GM12873 (cell line): ENCODE data around the gene CFAP58.

Experiments
- TF ChIP-seq, protein P1 (sequence below): IDR thresholded peaks from 2 replicates; pipeline ENCODE4 v1.5.1; 2012; ENCODE audit warnings: low read depth, mild to moderate bottlenecking, moderate library complexity, low read length, control low read depth; ENCODE audit not compliant: insufficient read depth; ENCODE audit errors: missing control alignments

Gene CFAP58

GRCh38 chr10:104429846-104430245 is 76.2 kb downstream of the CFAP58 start:
- TF ChIP-seq, protein P1, sequence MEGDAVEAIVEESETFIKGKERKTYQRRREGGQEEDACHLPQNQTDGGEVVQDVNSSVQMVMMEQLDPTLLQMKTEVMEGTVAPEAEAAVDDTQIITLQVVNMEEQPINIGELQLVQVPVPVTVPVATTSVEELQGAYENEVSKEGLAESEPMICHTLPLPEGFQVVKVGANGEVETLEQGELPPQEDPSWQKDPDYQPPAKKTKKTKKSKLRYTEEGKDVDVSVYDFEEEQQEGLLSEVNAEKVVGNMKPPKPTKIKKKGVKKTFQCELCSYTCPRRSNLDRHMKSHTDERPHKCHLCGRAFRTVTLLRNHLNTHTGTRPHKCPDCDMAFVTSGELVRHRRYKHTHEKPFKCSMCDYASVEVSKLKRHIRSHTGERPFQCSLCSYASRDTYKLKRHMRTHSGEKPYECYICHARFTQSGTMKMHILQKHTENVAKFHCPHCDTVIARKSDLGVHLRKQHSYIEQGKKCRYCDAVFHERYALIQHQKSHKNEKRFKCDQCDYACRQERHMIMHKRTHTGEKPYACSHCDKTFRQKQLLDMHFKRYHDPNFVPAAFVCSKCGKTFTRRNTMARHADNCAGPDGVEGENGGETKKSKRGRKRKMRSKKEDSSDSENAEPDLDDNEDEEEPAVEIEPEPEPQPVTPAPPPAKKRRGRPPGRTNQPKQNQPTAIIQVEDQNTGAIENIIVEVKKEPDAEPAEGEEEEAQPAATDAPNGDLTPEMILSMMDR: no peak

GRCh38 chr10:104430360-104430759 is 76.7 kb downstream of the CFAP58 start:
- TF ChIP-seq, protein P1: no peak

DNA sequence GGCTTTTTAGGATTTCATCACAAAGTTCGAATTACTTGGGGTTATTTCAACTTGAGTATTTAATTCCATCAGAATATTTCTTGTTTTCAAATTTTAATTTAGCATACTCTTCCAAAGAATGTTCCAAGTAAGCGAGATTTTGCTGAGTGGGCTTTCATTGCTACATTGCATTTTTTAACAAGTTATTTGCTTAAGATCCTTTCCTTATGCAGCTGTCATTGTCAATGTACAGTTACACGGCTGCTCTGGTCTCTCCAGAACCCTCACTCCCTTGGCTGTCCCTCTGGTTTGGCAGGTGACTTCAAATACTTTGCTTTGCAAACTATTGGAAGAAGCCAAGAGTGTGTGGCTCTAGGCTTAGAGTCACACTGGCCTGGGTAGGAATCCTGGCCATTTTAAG is 80.0 kb downstream of the CFAP58 start:
- TF ChIP-seq, protein P1: no peak

DNA sequence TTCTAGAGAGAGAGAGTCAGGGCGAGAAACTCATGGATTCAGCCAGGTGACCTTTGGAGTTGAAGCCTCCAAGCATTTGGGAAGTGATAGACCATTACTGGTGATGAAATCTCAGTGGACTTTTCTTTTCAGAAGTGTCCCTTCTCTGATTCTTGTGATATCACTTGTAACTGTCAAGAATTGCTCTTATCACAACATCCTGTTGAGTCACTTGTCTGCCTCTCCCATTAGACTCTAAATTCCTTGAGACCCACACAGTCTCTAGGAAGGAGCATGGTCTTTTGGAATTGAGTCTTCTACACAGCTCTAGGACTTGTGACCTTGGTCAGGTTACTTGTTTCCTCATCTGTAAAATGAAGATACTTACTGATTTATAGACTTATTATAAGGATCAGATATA is 81.0 kb downstream of the CFAP58 start:
- TF ChIP-seq, protein P1: no peak

DNA sequence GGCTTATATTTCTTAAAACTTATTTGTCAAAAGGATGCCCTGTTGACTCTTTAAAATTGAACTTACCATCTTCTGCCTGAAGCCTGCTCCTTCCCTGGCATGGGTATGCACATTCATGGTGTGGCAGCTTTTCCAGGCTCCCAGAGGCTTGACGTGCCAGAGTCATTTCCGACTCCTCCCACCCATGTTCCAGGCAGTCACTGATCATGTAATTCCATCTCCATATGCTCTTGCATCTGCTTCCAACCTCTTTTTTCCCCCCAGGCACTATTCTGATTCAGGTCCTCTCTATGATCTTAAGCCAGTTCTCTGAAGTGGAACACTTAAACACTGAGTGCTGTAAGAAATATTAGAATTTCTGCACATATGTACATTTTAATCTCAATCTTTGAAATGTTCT is 82.2 kb downstream of the CFAP58 start:
- TF ChIP-seq, protein P1: no peak

DNA sequence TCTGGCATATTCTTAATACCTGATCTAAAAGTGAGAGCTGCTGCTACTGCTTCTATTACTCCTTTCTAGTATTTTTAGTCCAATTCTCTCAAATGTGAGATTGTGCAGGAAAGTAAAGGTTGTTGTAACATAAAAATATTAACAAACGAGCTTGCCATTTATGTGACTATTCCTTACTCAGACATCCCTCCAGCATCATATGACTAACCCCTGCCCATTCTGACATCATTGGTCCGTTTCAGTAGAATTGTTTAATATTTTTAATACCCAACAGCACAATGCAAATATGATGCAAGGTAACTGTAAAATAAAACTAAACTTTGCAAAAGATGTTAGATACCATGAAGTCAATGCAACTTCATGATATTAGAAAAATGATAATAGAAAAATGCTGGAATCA is 83.6 kb downstream of the CFAP58 start:
- TF ChIP-seq, protein P1: no peak

- TF ChIP-seq, protein P1: no peak
Measured at GRCh38 chr10:104440221-104440620, 86.6 kb downstream of the CFAP58 start.
